T-cell (primary cell): ENCODE data around the gene BRD1. TPM values are rescaled to one million over a fixed set of nuclear protein-coding genes. Genes with fewer than 3 reads are reported as not detected.
A peak's percentile ranks its signal among the peaks of the same experiment; 100 is the strongest.

ENCODE experiments used
- ATAC-seq, 4 experiments: fragments of 200-7000 bp in 3 of 4; fragments of 150-1000 bp in 1 of 4; cut with Tn5 transposase; replicated peaks in 1 of 4; 1 replicate in 3 of 4; 2 replicates in 1 of 4; pipeline ENCODE4 v1.10.0; 2021; ENCODE audit warnings: moderate library complexity in 3 of 4, mild to moderate bottlenecking in 2 of 4, moderate number of reproducible peaks in 1 of 4
- CTCF ChIA-PET, 2 donors: fragments of 300-600 bp; sonication (Branson Sonifier 250); formaldehyde crosslinking; loops; one replicate each; lab custom pipeline; 2022; ENCODE audit warnings: antibody characterized with exemption in 2 of 2; lab: Charles Lee
- POLR2A ChIA-PET, 2 donors: fragments of 300-600 bp; sonication (Branson Sonifier 250); formaldehyde crosslinking; loops; one replicate each; lab custom pipeline; 2022; ENCODE audit warnings: antibody characterized with exemption in 2 of 2; lab: Charles Lee
- DNase-seq, 35 experiments: peaks; one replicate each; pipeline versions ENCODE4 v3.0.0 to v3.0.0-alpha.2; 2013 to 2023
- H3K27ac ChIP-seq: one replicate; pipeline ENCODE4 v1.5.1; 2013; ENCODE audit warnings: low read length
- H3K27me3 ChIP-seq, 2 experiments: replicated peaks in 1 of 2; 1 replicate in 1 of 2; 2 replicates in 1 of 2; pipeline versions ENCODE4 v1.6.1 to v1.7.0; 2013; ENCODE audit warnings: low read length in 1 of 2, mixed read lengths in 1 of 2; ENCODE audit not compliant: control insufficient read depth in 2 of 2, insufficient read depth in 2 of 2; ENCODE audit errors: extremely low read depth in 1 of 2
- H3K36me3 ChIP-seq, 2 donors: 1 replicate in 1 of 2; 2 replicates in 1 of 2; pipeline versions ENCODE4 v1.6.1 to v1.7.0; 2013; ENCODE audit warnings: low read length in 1 of 2; ENCODE audit not compliant: control insufficient read depth in 2 of 2, insufficient read depth in 1 of 2; ENCODE audit errors: extremely low read depth in 1 of 2
- H3K4me1 ChIP-seq, 2 experiments: 1 replicate in 1 of 2; 2 replicates in 1 of 2; pipeline versions ENCODE4 v1.6.1 to v1.7.0; 2013; ENCODE audit warnings: low read length in 2 of 2, mixed read lengths in 1 of 2; ENCODE audit not compliant: insufficient read depth in 2 of 2, control insufficient read depth in 1 of 2; ENCODE audit errors: extremely low read depth in 1 of 2
- H3K4me3 ChIP-seq, 2 donors: 1 replicate in 1 of 2; 2 replicates in 1 of 2; pipeline versions ENCODE4 v1.5.1 to v1.7.0; 2013; ENCODE audit warnings: mild to moderate bottlenecking in 2 of 2, low read length in 1 of 2, moderate library complexity in 1 of 2; ENCODE audit not compliant: control insufficient read depth in 1 of 2; ENCODE audit errors: extremely low read depth in 1 of 2
- H3K9me3 ChIP-seq: 2 replicates; pipeline ENCODE4 v1.7.0; 2013
- H3K27ac Mint-ChIP-seq, 2 donors: one replicate each; pipeline ENCODE4 v1.8.0; 2020 to 2021; ENCODE audit warnings: mild to moderate bottlenecking in 2 of 2, mixed read lengths in 2 of 2
- H3K27me3 Mint-ChIP-seq, 2 donors: one replicate each; pipeline ENCODE4 v1.8.0; 2021 to 2022; ENCODE audit warnings: mixed read lengths in 2 of 2
- H3K36me3 Mint-ChIP-seq: one replicate; pipeline ENCODE4 v1.8.0; 2021; ENCODE audit warnings: mixed read lengths
- H3K4me1 Mint-ChIP-seq, 3 donors: one replicate each; pipeline ENCODE4 v1.8.0; 2020 to 2022; ENCODE audit warnings: mixed read lengths in 3 of 3, mild to moderate bottlenecking in 1 of 3
- H3K4me3 Mint-ChIP-seq, 3 donors: one replicate each; pipeline ENCODE4 v1.8.0; 2020 to 2022; ENCODE audit warnings: mild to moderate bottlenecking in 3 of 3, mixed read lengths in 3 of 3, moderate library complexity in 3 of 3
- H3K9me3 Mint-ChIP-seq, 3 donors: one replicate each; pipeline ENCODE4 v1.8.0; 2020 to 2022; ENCODE audit warnings: mixed read lengths in 3 of 3
- WGBS: methylation state at CpG from one replicate; pipeline ENCODE4 v1.1.5; 2013; ENCODE audit warnings: missing lambda C conversion rate; ENCODE audit not compliant: insufficient coverage; 5-methylcytosine and 5-hydroxymethylcytosine counted together
- total RNA-seq, 35 experiments: library from RNA in 6 of 35; stranded (reverse) in 6 of 35; fragments of 120-200 nt in 1 of 35; gene quantifications; one replicate each; pipeline versions ENCODE4 v1.2.1 to v1.2.4 and lab custom pipeline; 2013 to 2026

The BRD1 gene
- total RNA-seq, 5 donors from 2014 or later (not counting 1 experiment from before 2014, with no cell fraction given): 86.4 to 140 (median 92.9) TPM

DNA sequence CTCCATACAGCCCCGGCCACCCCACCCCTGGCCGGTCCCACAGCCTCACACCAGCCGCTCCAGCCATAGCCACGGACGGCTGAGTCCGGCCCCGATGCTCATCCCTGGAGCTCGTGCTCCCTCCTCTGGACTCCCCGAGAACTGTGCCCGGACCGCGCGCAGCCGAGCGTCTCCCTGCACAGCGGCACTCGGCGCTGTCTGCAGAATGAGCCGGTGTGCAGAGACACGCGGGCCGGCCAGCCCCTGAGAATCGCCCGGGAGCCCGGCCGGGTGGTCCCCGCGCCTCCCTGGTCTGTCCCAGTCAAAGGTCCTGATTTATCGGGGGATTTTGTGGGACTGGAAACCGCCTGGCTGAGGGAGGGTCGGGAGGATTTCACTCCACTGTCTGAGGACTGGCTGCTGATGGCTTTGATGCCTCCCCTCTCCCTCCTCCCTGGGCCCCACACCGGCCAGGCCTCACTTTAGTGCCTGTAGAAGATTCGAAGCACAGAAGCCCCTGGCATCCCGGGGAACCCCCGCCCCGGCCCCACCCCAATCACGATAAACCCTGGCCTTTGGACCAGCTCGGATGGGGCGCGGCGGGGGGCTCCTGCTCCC, 102.7 kb downstream of the BRD1 start:
- Histone ChIP-seq H3K27me3 (peaks cover 2 to 53% of the 10 kb centered on the region in 2 experiments), H3K36me3 (no peaks in the 10 kb centered on the region), H3K27ac (peak overlapping the region; percentile 47), H3K4me1 (peaks cover 0 to 31% of the 10 kb centered on the region in 2 experiments), H3K9me3 (no peaks in the 10 kb centered on the region), H3K4me3 (peak overlapping the region; percentile 69 to 70)
- peak; percentile 84 to 90 (median 89) for ATAC-seq
- H3K36me3 Mint-ChIP-seq: no peaks in the 10 kb centered on the region
- no peak overlapping the region for H3K27ac Mint-ChIP-seq
- peaks cover 20 to 28% of the 10 kb centered on the region in 2 donors for H3K27me3 Mint-ChIP-seq
- H3K4me3 Mint-ChIP-seq: peak overlapping the region; percentile 51 to 97 (median 77)
- peaks cover 14 to 21% (median 14%) of the 10 kb centered on the region in 3 donors for H3K4me1 Mint-ChIP-seq
- H3K9me3 Mint-ChIP-seq: no peaks in the 10 kb centered on the region
- ChIA-PET POLR2A (no interaction called here), CTCF (no interaction called here)
- 2% methylated on average over 31 of the region's 41 CpGs for WGBS
- peak in 34 of 35 experiments; percentile 12 to 75 (median 48) for DNase-seq

DNA sequence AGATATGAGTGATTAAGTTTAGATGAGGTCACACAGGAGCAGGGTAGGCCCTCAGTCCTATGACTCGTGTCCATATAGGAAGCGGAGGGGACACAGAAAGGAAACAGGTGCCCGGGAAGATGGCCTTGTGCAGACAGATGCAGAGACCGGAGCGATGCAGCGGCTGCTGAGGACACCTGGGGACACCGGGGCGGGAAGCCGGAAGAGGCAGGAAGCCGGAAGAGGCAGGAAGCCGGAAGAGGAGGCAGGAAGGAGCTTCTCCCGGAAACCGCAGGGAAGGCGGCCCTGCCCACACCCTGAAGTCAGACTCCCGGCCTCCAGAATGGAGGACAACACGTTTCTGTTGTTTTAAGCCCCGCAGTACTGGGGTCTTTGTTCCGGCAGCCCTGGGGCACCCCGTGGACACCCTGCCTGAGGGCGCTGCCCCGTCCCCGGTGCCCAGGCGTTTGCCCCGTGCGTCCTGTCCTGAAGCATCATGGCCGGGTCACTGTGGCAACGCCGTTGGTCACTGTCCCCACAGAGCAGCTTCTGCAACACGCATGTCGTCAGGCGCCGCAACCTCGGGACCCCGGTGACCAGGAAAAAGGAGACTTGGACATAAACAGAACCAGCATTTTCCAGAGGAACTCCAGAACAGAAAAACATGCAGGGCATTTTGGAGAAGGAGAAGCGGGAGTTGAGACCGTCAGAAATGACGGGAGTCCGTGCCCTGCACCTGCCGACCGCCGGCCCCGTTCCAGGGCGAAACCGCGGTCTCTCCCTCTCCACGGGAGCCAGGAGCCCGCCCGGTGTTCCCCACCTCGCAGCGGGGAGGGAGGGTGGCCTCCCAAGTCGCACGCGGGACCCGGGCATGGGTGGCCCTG, 103.4 kb downstream of the BRD1 start:
- CTCF ChIA-PET: no interaction called here
- Histone ChIP-seq H3K27ac (peak overlapping the region; percentile 47), H3K4me3 (peak overlapping the region; percentile 69 to 70), H3K27me3 (peaks cover 2 to 46% of the 10 kb centered on the region in 2 experiments), H3K9me3 (no peaks in the 10 kb centered on the region), H3K36me3 (no peaks in the 10 kb centered on the region), H3K4me1 (peaks cover 0 to 31% of the 10 kb centered on the region in 2 experiments)
- ATAC-seq (peak; percentile 36 to 64 (median 50)), DNase-seq (peak in 9 of 35 experiments; percentile 5 to 47 (median 16))
- no peaks in the 10 kb centered on the region for H3K36me3 Mint-ChIP-seq
- H3K4me1 Mint-ChIP-seq: peaks cover 14 to 21% (median 14%) of the 10 kb centered on the region in 3 donors
- WGBS: 14% methylated on average over 52 of the region's 54 CpGs
- H3K4me3 Mint-ChIP-seq: peak overlapping the region; percentile 81 to 97 (median 90)
- POLR2A ChIA-PET: no interaction called here
- H3K27me3 Mint-ChIP-seq: peaks cover 16 to 25% of the 10 kb centered on the region in 2 donors
- H3K9me3 Mint-ChIP-seq: no peaks in the 10 kb centered on the region
- H3K27ac Mint-ChIP-seq: peak overlapping the region; percentile 82 to 90

DNA sequence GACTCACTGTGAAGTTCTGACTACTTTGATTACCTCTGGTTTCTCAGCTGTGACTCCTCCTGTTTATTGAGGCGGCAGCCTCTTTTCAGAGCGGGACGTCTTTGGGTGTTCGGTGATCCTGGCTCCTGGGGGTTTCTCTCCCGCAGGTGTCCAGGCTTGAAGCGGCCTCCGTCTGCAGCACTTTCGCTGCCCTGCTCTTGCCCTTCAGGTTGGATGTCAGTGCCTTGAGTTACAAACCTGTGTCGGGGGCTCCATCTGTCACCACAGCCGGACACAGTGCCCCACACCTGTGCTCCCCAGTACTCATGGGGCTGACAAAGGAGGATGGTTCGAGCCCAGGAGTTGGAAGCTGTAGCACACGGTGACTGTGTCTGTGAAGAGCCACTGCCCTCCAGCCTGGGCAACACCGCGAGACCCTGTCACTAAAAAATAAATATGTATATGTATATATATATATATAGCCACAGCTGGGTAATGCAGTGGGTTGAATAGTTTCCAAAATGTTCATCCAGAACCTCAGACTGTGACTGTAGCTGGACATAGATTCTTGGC, 104.1 kb downstream of the BRD1 start:
- Mint-ChIP-seq H3K4me3 (peak overlapping the region; percentile 81 to 97 (median 90)), H3K9me3 (no peaks in the 10 kb centered on the region), H3K36me3 (no peaks in the 10 kb centered on the region), H3K27me3 (peaks cover 16 to 21% of the 10 kb centered on the region in 2 donors), H3K4me1 (peaks cover 14 to 21% (median 14%) of the 10 kb centered on the region in 3 donors), H3K27ac (peak overlapping the region; percentile 82 to 90)
- peak overlapping the region; percentile 69 to 70 for H3K4me3 ChIP-seq
- ChIA-PET CTCF (no interaction called here), POLR2A (no interaction called here)
- WGBS: 91% methylated on average over 9 of the region's 14 CpGs
- H3K9me3 ChIP-seq: no peaks in the 10 kb centered on the region
- H3K27ac ChIP-seq: peak overlapping the region; percentile 47
- H3K36me3 ChIP-seq: no peaks in the 10 kb centered on the region
- no peak for ATAC-seq
- no peak for DNase-seq
- H3K27me3 ChIP-seq: peaks cover 2 to 42% of the 10 kb centered on the region in 2 experiments
- peaks cover 0 to 31% of the 10 kb centered on the region in 2 experiments for H3K4me1 ChIP-seq

Other genes starting within 250 kb of the BRD1 start
- gene ZBED4, start 26.0 kb upstream of the BRD1 start, total RNA-seq: 10 to 100 TPM; 16.7 to 19.5 (median 18.3) TPM
- gene ALG12, start 90.6 kb upstream of the BRD1 start, total RNA-seq: 10 to 100 TPM; 15.7 to 22.1 (median 15.9) TPM
- 10 to 100 TPM; 28.2 to 42.7 (median 39.6) TPM for gene CRELD2, start 90.8 kb upstream of the BRD1 start, total RNA-seq
- 100 to 1,000 TPM in 2 of 5 donors, 10 to 100 TPM in 3; 61.5 to 167 (median 65.0) TPM for gene PIM3, start 132.9 kb upstream of the BRD1 start, total RNA-seq
- gene IL17REL, start 184.9 kb upstream of the BRD1 start, total RNA-seq: under 1 TPM in 1 of 5 donors, not detected in 4; 0.10 TPM
- gene TTLL8, start 230.4 kb upstream of the BRD1 start, total RNA-seq: not detected